Gastroesophageal sphincter (tissue), 4 donors: Measurements from ENCODE around the gene ADD2. TPM values are rescaled to one million over a fixed set of nuclear protein-coding genes. Genes with fewer than 3 reads are reported as not detected.

ENCODE experiments used
- ATAC-seq: fragments of 150-250 bp; one replicate; pipeline ENCODE4 v1.9.1; 2016; ENCODE audit warnings: mild to moderate bottlenecking, moderate library complexity
- H3K27ac ChIP-seq, 4 donors: fragments of 200-600 bp; sonication (generic) in 3 of 4; 1 replicate in 3 of 4; 2 replicates in 1 of 4; pipeline ENCODE4 v1.5.1; 2016 to 2019
- H3K27me3 ChIP-seq: fragments of 200-600 bp; sonication (generic); one replicate; pipeline ENCODE4 v1.5.1; 2019
- H3K36me3 ChIP-seq, 2 donors: fragments of 200-600 bp; sonication (generic); one replicate each; pipeline ENCODE4 v1.5.1; 2019; ENCODE audit warnings: control low read depth in 1 of 2
- H3K4me1 ChIP-seq, 3 donors: fragments of 200-600 bp; sonication (generic); 1 replicate in 2 of 3; 2 replicates in 1 of 3; pipeline ENCODE4 v1.5.1; 2016 to 2019; ENCODE audit warnings: control low read depth in 2 of 3
- H3K4me3 ChIP-seq, 2 donors: fragments of 200-600 bp; sonication (generic); one replicate each; pipeline ENCODE4 v1.5.1; 2019; ENCODE audit warnings: mild to moderate bottlenecking in 1 of 2, moderate library complexity in 1 of 2
- H3K9me3 ChIP-seq, 3 donors: fragments of 200-600 bp; sonication (generic); one replicate each; pipeline ENCODE4 v1.5.1; 2017 to 2019; ENCODE audit warnings: control low read depth in 2 of 3
- EP300 ChIP-seq: sonication (generic); formaldehyde crosslinking; IDR thresholded peaks from one replicate; pipeline ENCODE4 v1.6.1; 2017; ENCODE audit warnings: antibody characterized with exemption, mild to moderate bottlenecking
- POLR2A ChIP-seq, 2 donors: fragments of 450-650 bp; IDR thresholded peaks; one replicate each; pipeline ENCODE4 v1.6.1; 2017; ENCODE audit warnings: antibody characterized with exemption in 2 of 2, mild to moderate bottlenecking in 2 of 2, moderate library complexity in 1 of 2
- POLR2AphosphoS5 ChIP-seq: sonication (generic); formaldehyde crosslinking; IDR thresholded peaks from one replicate; pipeline ENCODE4 v1.6.1; 2017; ENCODE audit warnings: antibody characterized with exemption
- WGBS, 2 donors: methylation state at CpG; one replicate each; pipeline ENCODE4 v1.1.5; 2018; ENCODE audit warnings: low coverage in 1 of 2; 5-methylcytosine and 5-hydroxymethylcytosine counted together
- total RNA-seq, 4 donors: library from RNA; depleted of rRNA; stranded (reverse); fragments of >200 nt; gene quantifications; one replicate each; pipeline ENCODE4 v1.1.0, GENCODE V29; 2016
- TF ChIP-seq, protein P1 (sequence below), 4 experiments: fragments of 200-600 bp in 2 of 4; fragments of 450-650 bp in 2 of 4; sonication (generic) in 1 of 4; IDR thresholded peaks; one replicate each; pipeline ENCODE4 v1.5.1; 2017 to 2019; ENCODE audit warnings: antibody characterized with exemption in 4 of 4, mild to moderate bottlenecking in 2 of 4, moderate library complexity in 2 of 4

The ADD2 gene
- total RNA-seq, 4 donors from 2014 or later, result 2.4 to 7.8 (median 3.6) TPM

DNA sequence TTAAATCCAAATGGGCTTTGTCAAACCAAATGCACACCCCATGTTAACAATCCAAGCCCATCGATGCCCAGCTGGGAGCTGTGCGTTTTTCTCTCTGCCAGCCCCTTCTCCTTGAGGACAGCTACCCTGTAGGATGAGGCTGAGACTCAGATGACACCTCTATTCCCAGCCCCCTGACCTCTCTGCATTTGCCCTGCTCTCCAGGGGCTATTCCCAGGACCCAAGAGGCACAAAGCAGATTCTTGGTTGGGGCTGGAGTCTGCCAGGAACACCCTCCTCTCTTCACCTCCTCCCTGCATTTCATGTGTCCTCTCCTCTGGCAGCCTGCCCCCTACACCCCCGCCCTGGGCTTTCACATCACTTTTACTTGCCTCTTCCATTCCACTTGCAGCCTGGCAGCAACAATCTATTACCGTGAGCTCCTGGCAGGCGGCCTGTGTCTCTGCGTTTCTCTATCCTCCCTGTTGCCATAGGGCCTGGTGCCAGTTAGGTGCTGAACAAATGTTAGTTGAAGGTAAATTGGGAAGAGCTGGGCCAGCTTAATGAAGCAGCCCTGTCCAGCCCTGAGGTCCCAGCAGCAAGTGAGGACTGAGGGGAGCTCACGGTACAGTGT lies 51.8 kb downstream of the ADD2 start:
- WGBS, 2 donors, result 30 to 55% methylated on average over 5 to 7 of the region's 7 CpGs
- Histone ChIP-seq H3K4me3 (no peak overlapping the region), H3K36me3 (no peaks in the 10 kb centered on the region), H3K27me3 (no peaks in the 10 kb centered on the region), H3K27ac (no peak overlapping the region), H3K9me3 (no peaks in the 10 kb centered on the region), H3K4me1 (no peaks in the 10 kb centered on the region)
- TF ChIP-seq POLR2AphosphoS5 (no peak), EP300 (no peak), POLR2A (IDR thresholded peaks at IDR 0.05) (no peak)
- TF ChIP-seq, protein P1, sequence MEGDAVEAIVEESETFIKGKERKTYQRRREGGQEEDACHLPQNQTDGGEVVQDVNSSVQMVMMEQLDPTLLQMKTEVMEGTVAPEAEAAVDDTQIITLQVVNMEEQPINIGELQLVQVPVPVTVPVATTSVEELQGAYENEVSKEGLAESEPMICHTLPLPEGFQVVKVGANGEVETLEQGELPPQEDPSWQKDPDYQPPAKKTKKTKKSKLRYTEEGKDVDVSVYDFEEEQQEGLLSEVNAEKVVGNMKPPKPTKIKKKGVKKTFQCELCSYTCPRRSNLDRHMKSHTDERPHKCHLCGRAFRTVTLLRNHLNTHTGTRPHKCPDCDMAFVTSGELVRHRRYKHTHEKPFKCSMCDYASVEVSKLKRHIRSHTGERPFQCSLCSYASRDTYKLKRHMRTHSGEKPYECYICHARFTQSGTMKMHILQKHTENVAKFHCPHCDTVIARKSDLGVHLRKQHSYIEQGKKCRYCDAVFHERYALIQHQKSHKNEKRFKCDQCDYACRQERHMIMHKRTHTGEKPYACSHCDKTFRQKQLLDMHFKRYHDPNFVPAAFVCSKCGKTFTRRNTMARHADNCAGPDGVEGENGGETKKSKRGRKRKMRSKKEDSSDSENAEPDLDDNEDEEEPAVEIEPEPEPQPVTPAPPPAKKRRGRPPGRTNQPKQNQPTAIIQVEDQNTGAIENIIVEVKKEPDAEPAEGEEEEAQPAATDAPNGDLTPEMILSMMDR (IDR thresholded peaks at IDR 0.05), result no peak
- ATAC-seq, result no peak

DNA sequence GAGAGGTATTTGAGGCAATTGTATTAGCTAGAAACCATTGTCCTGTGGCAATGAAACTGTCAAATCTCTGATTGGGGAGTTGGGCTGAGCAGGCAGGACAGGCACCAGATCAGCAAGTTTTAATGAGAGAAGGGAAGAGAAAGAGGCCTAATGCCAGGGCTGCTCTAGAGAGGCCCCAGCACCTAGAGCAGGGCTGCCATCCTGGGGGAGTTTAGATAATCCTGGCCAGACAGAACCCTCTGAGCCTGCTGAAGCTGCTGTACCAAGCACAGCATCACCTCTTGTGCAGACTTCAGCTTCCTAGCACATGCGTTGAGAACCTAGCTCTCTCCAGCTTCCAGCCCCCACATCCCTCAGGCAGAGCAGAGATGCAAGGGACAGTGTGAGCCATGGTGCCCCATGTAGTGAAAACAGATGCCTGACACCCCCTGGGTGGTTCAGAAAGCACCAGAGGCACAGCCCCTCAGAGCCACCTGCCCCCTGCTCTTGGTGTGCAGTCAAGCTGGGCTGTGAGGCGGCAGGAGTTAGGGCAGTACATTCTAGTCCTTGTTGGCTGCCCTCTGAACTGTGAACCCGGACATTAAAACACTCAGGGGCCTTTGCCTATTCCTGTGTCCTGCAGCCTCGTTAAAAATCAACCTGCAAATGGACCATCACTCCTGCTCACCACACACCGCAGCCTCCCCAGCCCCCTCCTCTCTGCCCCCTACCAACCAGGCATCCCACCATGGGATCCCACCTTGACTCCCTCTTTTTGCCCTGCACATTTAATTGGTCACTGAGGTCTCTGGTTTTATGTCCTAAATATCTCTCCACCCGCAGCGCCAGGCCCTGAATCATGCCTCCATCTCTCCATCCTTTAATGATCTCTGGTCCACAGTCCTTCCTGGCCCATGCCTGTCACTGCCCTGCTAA lies 52.7 kb downstream of the ADD2 start:
- no peak overlapping the region for H3K27ac ChIP-seq
- no peaks in the 10 kb centered on the region for H3K27me3 ChIP-seq
- no peak overlapping the region for H3K4me3 ChIP-seq
- TF ChIP-seq, protein P1 (IDR thresholded peaks at IDR 0.05), result no peak
- TF ChIP-seq POLR2AphosphoS5 (no peak), POLR2A (IDR thresholded peaks at IDR 0.05) (no peak), EP300 (no peak)
- H3K36me3 ChIP-seq, result no peaks in the 10 kb centered on the region
- WGBS, 2 donors, result 71 to 90% methylated on average over 2 to 5 of the region's 7 CpGs
- no peaks in the 10 kb centered on the region for H3K9me3 ChIP-seq
- no peaks in the 10 kb centered on the region for H3K4me1 ChIP-seq
- ATAC-seq, result no peak

DNA sequence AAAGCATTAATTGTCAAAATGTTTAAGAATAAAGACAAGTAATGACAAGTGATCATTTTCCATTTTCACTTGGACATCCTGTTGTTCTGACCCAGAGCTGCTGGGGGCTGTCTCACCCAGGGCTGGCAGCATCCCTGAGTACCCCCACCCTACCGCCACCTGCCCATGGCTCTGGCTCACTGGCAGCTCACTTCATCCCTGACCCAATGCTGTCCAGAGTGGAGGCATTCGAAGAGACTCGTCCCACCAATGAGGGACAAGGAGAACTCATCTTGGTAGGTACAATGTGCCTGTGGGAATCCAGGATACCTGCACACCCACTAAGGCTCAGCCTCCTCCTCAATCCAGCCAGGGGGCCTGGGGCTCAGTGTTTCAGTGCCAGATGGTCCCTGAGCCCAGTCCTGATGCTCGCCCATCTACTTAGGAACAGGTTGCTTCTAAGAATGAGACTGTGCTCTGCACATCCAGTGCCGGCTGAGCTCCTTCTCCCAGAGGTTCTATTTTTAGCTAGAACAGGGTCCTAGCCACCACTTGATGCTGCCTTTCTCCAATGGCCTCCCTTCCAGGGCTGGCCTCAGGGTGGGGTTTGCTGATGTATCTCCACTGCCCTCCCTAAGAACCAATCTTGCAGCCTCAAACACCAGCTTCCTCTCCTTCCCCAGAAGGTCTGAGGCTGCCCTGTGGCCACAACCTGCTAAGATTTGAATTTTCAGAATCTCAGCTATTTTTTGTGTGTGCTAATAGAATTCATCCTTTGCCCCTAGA lies 53.7 kb downstream of the ADD2 start:
- Histone ChIP-seq H3K27me3 (no peaks in the 10 kb centered on the region), H3K4me1 (no peaks in the 10 kb centered on the region), H3K27ac (no peak overlapping the region), H3K9me3 (no peaks in the 10 kb centered on the region), H3K4me3 (no peak overlapping the region), H3K36me3 (no peaks in the 10 kb centered on the region)
- WGBS, 2 donors, result 82% methylated on average over 5 of the region's 5 CpGs; no CpG with 5 or more reads in 1 of the 2 donors
- TF ChIP-seq POLR2A (IDR thresholded peaks at IDR 0.05) (no peak), POLR2AphosphoS5 (no peak)
- TF ChIP-seq, protein P1 (IDR thresholded peaks at IDR 0.05), result no peak
- ATAC-seq, result no peak

DNA sequence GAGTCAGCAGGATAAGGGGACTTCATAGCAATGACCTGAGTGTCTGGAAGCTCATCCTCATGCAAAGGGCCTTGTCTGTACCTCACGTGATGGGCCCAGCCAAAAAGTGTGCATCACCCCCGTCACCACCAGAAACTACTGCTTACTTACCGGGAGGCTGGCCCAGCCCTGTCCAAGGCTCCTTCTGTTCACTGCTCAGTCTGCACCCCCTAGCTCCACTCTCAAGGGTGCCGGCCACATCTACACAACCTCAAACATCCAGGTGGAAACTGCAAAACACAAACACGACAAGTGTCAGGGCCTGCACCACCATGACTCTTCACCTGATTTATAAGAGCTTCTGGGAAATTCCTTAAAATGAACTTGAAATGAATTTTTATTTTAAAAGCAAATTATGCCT lies 55.1 kb downstream of the ADD2 start:
- WGBS, 2 donors, result 97 to 100% methylated on average over 3 to 4 of the region's 5 CpGs
- no peak for ATAC-seq
- H3K4me3 ChIP-seq, result no peak overlapping the region
- H3K27me3 ChIP-seq, result no peaks in the 10 kb centered on the region
- no peak overlapping the region for H3K27ac ChIP-seq
- TF ChIP-seq, protein P1 (IDR thresholded peaks at IDR 0.05), result no peak
- no peak for TF ChIP-seq POLR2AphosphoS5
- no peak for TF ChIP-seq POLR2A (IDR thresholded peaks at IDR 0.05)
- no peak for TF ChIP-seq EP300
- no peaks in the 10 kb centered on the region for H3K9me3 ChIP-seq
- no peaks in the 10 kb centered on the region for H3K36me3 ChIP-seq
- H3K4me1 ChIP-seq, result no peaks in the 10 kb centered on the region
